Uterus (tissue), 2 donors: Measurements from ENCODE around the gene GRIK5.

ENCODE experiments used
- CTCF ChIP-seq, 4 experiments: fragments of 200-600 bp in 2 of 4; fragments of 450-650 bp in 2 of 4; sonication (generic) in 2 of 4; IDR thresholded peaks; one replicate each; pipeline ENCODE4 v1.5.1; 2016 to 2019; ENCODE audit warnings: antibody characterized with exemption in 4 of 4, mild to moderate bottlenecking in 2 of 4, moderate library complexity in 1 of 4
- POLR2A ChIP-seq, 2 donors: fragments of 450-650 bp; IDR thresholded peaks; one replicate each; pipeline ENCODE4 v1.6.1; 2016; ENCODE audit warnings: antibody characterized with exemption in 2 of 2, mild to moderate bottlenecking in 1 of 2, moderate library complexity in 1 of 2

- no peak for TF ChIP-seq CTCF (IDR thresholded peaks at IDR 0.05)
- TF ChIP-seq POLR2A (IDR thresholded peaks at IDR 0.05): no peak
Measured at GRCh38 chr19:42110658-42111057, 40.7 kb upstream of the GRIK5 start.
